Measurements from ENCODE around the gene GABRR3. TPM values are rescaled to one million over a fixed set of nuclear protein-coding genes. Genes with fewer than 3 reads are reported as not detected.

GABRR3 gene
- total and polyA plus RNA-seq, 2 donors (not counting 1 experiment from before 2014, with no cell fraction given), result not detected

- Histone ChIP-seq H3K4me1 (ENCODE audit: control insufficient read depth, extremely low read depth, insufficient read depth, low read length) (no peaks in the 10 kb centered on the region), H3K9ac (ENCODE audit: insufficient read depth, low read length) (no peak overlapping the region), H2AFZ (ENCODE audit: low read length) (no peak overlapping the region), H3K79me2 (ENCODE audit: control insufficient read depth, insufficient read depth, low read length) (no peaks in the 10 kb centered on the region), H3K36me3 (ENCODE audit: control insufficient read depth, insufficient read depth, low read length) (no peaks in the 10 kb centered on the region), H3K27me3 (ENCODE audit: control insufficient read depth, insufficient read depth, low read length) (no peaks in the 10 kb centered on the region), H3K4me2 (ENCODE audit: extremely low read depth, insufficient read depth, low read length) (no peak overlapping the region), H3K9me3 (ENCODE audit: control insufficient read depth, insufficient read depth, low read depth, low read length) (no peaks in the 10 kb centered on the region), H3K4me3 (replicated peaks in 1 of 4; ENCODE audit: control extremely low read depth in 1 of 4, insufficient read depth in 1 of 4, low read depth in 3 of 4, low read length in 4 of 4) (no peak overlapping the region), H3K27ac (ENCODE audit: insufficient read depth, low read length) (no peak overlapping the region), H4K20me1 (ENCODE audit: control insufficient read depth, extremely low read depth, insufficient read depth, low read length) (no peaks in the 10 kb centered on the region)
- no peak for DNase-seq (ENCODE audit: low read depth in 2 of 2)
- TF ChIP-seq CTCF (conservative IDR thresholded peaks at IDR 0.05 in 1 of 2, IDR thresholded peaks at IDR 0.05 in 1 of 2; ENCODE audit: low read depth in 1 of 2, low read length in 2 of 2) (no peak), EZH2 (IDR thresholded peaks at IDR 0.05; ENCODE audit: low read length, missing control alignments) (no peak)
Measured at GRCh38 chr3:97999103-97999502, 36.0 kb downstream of the GABRR3 start.

- H3K4me2 ChIP-seq (ENCODE audit: extremely low read depth, insufficient read depth, low read length), result no peak overlapping the region
- TF ChIP-seq CTCF (conservative IDR thresholded peaks at IDR 0.05 in 1 of 2, IDR thresholded peaks at IDR 0.05 in 1 of 2; ENCODE audit: low read depth in 1 of 2, low read length in 2 of 2) (no peak), EZH2 (IDR thresholded peaks at IDR 0.05; ENCODE audit: low read length, missing control alignments) (no peak)
- H3K4me3 ChIP-seq (replicated peaks in 1 of 4; ENCODE audit: control extremely low read depth in 1 of 4, insufficient read depth in 1 of 4, low read depth in 3 of 4, low read length in 4 of 4), result no peak overlapping the region
- no peaks in the 10 kb centered on the region for H4K20me1 ChIP-seq (ENCODE audit: control insufficient read depth, extremely low read depth, insufficient read depth, low read length)
- H3K79me2 ChIP-seq (ENCODE audit: control insufficient read depth, insufficient read depth, low read length), result no peaks in the 10 kb centered on the region
- H3K4me1 ChIP-seq (ENCODE audit: control insufficient read depth, extremely low read depth, insufficient read depth, low read length), result no peaks in the 10 kb centered on the region
- H3K36me3 ChIP-seq (ENCODE audit: control insufficient read depth, insufficient read depth, low read length), result no peaks in the 10 kb centered on the region
- no peak for DNase-seq (ENCODE audit: low read depth in 2 of 2)
- no peak overlapping the region for H3K27ac ChIP-seq (ENCODE audit: insufficient read depth, low read length)
- H3K27me3 ChIP-seq (ENCODE audit: control insufficient read depth, insufficient read depth, low read length), result peaks cover 3% of the 10 kb centered on the region
- H2AFZ ChIP-seq (ENCODE audit: low read length), result no peak overlapping the region
- H3K9me3 ChIP-seq (ENCODE audit: control insufficient read depth, insufficient read depth, low read depth, low read length), result no peaks in the 10 kb centered on the region
- H3K9ac ChIP-seq (ENCODE audit: insufficient read depth, low read length), result no peak overlapping the region
Measured at GRCh38 chr3:97996988-97997387, 38.1 kb downstream of the GABRR3 start.

DNA sequence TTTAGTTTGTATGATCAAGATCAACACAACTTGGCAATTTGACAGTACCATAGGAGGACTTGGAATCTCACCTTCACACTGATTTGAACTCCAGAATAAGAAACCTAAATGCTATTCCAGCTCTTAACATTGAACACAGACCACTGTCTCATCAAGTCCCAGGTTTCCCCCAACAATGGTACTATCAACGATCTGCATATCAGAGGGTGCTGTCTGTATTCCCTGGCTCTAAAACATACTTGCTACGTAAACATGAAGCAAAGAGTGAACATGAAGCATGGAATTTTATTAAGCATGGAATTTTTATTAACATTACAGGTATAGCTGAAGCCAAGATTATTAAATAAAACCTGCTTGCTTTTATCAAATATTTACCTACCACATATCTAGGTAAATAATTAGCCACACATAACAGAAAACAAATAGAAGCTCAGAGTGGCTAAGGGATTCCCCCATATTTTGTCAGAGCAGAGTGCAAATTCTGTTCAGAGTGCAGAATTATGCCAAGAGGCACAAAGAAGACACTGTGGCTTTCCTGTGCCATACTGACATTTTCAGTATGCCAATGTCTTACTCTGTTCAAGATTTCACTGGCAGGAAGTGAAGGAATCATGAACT lies 40.7 kb downstream of the GABRR3 start:
- no peak overlapping the region for H2AFZ ChIP-seq (ENCODE audit: low read length)
- TF ChIP-seq CTCF (conservative IDR thresholded peaks at IDR 0.05 in 1 of 2, IDR thresholded peaks at IDR 0.05 in 1 of 2; ENCODE audit: low read depth in 1 of 2, low read length in 2 of 2) (no peak), EZH2 (IDR thresholded peaks at IDR 0.05; ENCODE audit: low read length, missing control alignments) (no peak)
- no peak for DNase-seq (ENCODE audit: low read depth in 2 of 2)
- H3K27me3 ChIP-seq (ENCODE audit: control insufficient read depth, insufficient read depth, low read length), result peaks cover 3% of the 10 kb centered on the region
- no peaks in the 10 kb centered on the region for H3K36me3 ChIP-seq (ENCODE audit: control insufficient read depth, insufficient read depth, low read length)
- no peak overlapping the region for H3K27ac ChIP-seq (ENCODE audit: insufficient read depth, low read length)
- no peaks in the 10 kb centered on the region for H4K20me1 ChIP-seq (ENCODE audit: control insufficient read depth, extremely low read depth, insufficient read depth, low read length)
- H3K4me3 ChIP-seq (replicated peaks in 1 of 4; ENCODE audit: control extremely low read depth in 1 of 4, insufficient read depth in 1 of 4, low read depth in 3 of 4, low read length in 4 of 4), result no peak overlapping the region
- H3K4me2 ChIP-seq (ENCODE audit: extremely low read depth, insufficient read depth, low read length), result no peak overlapping the region
- no peaks in the 10 kb centered on the region for H3K4me1 ChIP-seq (ENCODE audit: control insufficient read depth, extremely low read depth, insufficient read depth, low read length)
- no peaks in the 10 kb centered on the region for H3K79me2 ChIP-seq (ENCODE audit: control insufficient read depth, insufficient read depth, low read length)
- no peak overlapping the region for H3K9ac ChIP-seq (ENCODE audit: insufficient read depth, low read length)
- no peaks in the 10 kb centered on the region for H3K9me3 ChIP-seq (ENCODE audit: control insufficient read depth, insufficient read depth, low read depth, low read length)
